ENCODE measurements around the gene ANXA4. TPM values are rescaled to one million over a fixed set of nuclear protein-coding genes. Genes with fewer than 3 reads are reported as not detected.

ANXA4 gene
- total RNA-seq, 1 donor from 2014 or later = 63.6 TPM

DNA sequence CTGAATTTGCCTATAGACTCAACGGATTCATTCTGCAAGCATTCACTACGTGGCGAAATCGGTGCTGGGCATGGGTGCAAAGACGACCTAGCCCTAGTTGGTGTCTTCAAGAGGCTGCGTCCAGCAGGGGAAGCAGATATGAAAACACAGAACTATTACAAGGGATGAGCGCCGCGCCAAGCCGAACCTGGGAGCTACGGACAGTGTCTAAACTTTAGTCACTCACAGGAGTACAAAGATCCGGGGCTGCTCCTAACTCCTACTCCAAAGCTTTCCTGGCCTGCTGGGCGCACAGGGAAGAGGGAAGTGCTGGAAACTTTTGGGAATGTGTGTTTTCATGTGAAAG, 732 bp upstream of the ANXA4 start:
- DNase-seq (ENCODE audit: extremely low spot score in 2 of 2) = no peak
- H3K9me3 ChIP-seq = no peaks in the 10 kb centered on the region
- H3K27ac ChIP-seq = peak overlapping the region; percentile 99
- peaks cover 43% of the 10 kb centered on the region for H3K4me1 ChIP-seq
- H3K4me3 ChIP-seq = peak overlapping the region; percentile 73 to 100
- intact Hi-C loops (cut with DNase I) = loop anchor here (10.0 kb wide), 1 partner anchor 54 kb away; no protein-coding TSS in a partner anchor
- no peaks in the 10 kb centered on the region for H3K36me3 ChIP-seq
- no peaks in the 10 kb centered on the region for H3K27me3 ChIP-seq
- no peak for TF ChIP-seq POLR2A (IDR thresholded peaks at IDR 0.05)
- no peak for TF ChIP-seq POLR2AphosphoS5 (IDR thresholded peaks at IDR 0.05; ENCODE audit: insufficient read depth in 1 of 2, low read depth in 1 of 2)
- TF ChIP-seq, protein P1, sequence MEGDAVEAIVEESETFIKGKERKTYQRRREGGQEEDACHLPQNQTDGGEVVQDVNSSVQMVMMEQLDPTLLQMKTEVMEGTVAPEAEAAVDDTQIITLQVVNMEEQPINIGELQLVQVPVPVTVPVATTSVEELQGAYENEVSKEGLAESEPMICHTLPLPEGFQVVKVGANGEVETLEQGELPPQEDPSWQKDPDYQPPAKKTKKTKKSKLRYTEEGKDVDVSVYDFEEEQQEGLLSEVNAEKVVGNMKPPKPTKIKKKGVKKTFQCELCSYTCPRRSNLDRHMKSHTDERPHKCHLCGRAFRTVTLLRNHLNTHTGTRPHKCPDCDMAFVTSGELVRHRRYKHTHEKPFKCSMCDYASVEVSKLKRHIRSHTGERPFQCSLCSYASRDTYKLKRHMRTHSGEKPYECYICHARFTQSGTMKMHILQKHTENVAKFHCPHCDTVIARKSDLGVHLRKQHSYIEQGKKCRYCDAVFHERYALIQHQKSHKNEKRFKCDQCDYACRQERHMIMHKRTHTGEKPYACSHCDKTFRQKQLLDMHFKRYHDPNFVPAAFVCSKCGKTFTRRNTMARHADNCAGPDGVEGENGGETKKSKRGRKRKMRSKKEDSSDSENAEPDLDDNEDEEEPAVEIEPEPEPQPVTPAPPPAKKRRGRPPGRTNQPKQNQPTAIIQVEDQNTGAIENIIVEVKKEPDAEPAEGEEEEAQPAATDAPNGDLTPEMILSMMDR (IDR thresholded peaks at IDR 0.05) = peak in 2 of 3 experiments; percentile 12 to 22

DNA sequence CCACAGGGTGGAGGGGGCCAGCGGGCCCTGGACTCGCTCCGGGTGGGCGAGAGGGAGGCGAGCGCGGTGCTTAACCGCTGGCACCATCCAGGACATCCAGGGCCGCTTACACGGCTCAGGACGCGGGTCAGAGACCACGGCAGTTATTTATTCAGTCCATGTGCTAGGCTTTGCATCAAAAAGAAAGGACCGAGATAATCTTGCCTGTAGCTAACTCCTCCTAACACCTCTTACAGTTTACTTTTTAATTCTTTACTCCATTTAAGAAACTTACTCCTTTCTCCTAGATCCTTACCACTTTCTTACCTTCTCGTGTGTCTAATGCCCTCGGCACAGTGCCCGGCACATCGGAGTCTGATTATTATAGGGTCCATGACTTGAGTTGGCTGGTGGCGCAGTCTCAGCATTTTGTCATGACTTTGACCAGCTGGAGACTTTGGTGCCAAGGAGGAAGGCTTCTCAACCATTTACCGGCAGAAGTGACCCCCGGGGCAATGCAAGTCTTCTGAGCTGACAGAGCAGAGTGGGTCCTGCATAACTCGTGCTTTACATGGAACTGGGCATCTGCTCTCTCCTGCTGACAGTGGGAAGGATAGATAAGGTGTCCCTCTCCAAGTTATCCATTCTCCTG, 503 bp downstream of the ANXA4 start:
- Histone ChIP-seq H3K4me3 (peak overlapping the region; percentile 73 to 100), H3K27me3 (no peaks in the 10 kb centered on the region), H3K36me3 (no peaks in the 10 kb centered on the region), H3K27ac (peak overlapping the region; percentile 99), H3K9me3 (no peaks in the 10 kb centered on the region), H3K4me1 (peaks cover 44% of the 10 kb centered on the region)
- intact Hi-C loops (cut with DNase I) = loop anchor here (10.0 kb wide), 1 partner anchor 52 kb away; no protein-coding TSS in a partner anchor
- DNase-seq (ENCODE audit: extremely low spot score in 2 of 2) = no peak
- TF ChIP-seq, protein P1 (IDR thresholded peaks at IDR 0.05) = no peak
- TF ChIP-seq POLR2AphosphoS5 (IDR thresholded peaks at IDR 0.05; ENCODE audit: insufficient read depth in 1 of 2, low read depth in 1 of 2) (no peak), POLR2A (IDR thresholded peaks at IDR 0.05) (no peak)

DNA sequence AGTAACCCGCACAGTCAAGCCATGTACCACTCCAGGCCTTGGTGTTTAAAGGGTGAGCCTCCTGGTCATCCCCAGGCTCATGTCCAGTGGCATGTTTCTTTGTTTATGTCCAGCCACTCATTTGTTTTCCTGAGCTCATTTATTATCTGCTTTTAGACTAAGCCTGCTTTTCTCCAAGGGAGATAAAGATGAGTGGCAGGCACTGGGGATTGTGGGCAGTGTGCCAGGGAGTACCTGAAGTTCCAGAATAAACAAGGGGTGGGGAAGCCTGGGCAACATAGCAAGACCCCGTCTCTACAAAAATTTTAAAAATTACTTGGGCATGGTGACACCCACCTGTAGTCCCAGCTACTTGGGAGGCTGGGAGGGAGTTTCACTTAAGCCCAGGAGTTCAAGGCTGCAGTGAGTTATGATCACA, 1.9 kb downstream of the ANXA4 start:
- H3K4me3 ChIP-seq = no peak overlapping the region
- peaks cover 44% of the 10 kb centered on the region for H3K4me1 ChIP-seq
- no peaks in the 10 kb centered on the region for H3K36me3 ChIP-seq
- no peaks in the 10 kb centered on the region for H3K9me3 ChIP-seq
- peak overlapping the region; percentile 99 for H3K27ac ChIP-seq
- no peak for DNase-seq (ENCODE audit: extremely low spot score in 2 of 2)
- TF ChIP-seq POLR2AphosphoS5 (IDR thresholded peaks at IDR 0.05; ENCODE audit: insufficient read depth in 1 of 2, low read depth in 1 of 2) (no peak), POLR2A (IDR thresholded peaks at IDR 0.05) (no peak)
- TF ChIP-seq, protein P1 (IDR thresholded peaks at IDR 0.05) = no peak
- no peaks in the 10 kb centered on the region for H3K27me3 ChIP-seq
- intact Hi-C loops (cut with DNase I) = loop anchor here (10.0 kb wide), 1 partner anchor 51 kb away; no protein-coding TSS in a partner anchor

DNA sequence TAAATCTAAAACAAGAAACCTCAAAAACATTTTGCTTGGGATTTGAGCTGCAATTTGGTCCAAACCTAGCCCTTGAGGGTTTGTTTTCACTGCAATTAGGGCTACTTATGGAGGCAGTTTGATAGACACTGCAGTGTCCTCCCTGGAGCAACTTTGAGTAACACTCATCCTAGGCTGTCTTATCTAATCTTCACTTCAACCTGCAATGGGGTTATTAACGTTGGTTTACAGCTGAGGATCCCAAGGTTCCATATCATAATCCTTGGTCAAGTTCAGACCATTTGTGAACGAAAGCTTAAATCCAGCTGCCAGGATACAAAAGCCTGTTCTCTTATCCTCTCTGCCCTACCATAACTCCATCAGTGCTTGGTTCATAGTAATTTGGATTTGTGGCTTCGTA, 2.5 kb downstream of the ANXA4 start:
- H3K27ac ChIP-seq = peak overlapping the region; percentile 99
- H3K4me3 ChIP-seq = no peak overlapping the region
- DNase-seq (ENCODE audit: extremely low spot score in 2 of 2) = no peak
- H3K4me1 ChIP-seq = peaks cover 44% of the 10 kb centered on the region
- no peak for TF ChIP-seq POLR2A (IDR thresholded peaks at IDR 0.05)
- TF ChIP-seq, protein P1 (IDR thresholded peaks at IDR 0.05) = no peak
- TF ChIP-seq POLR2AphosphoS5 (IDR thresholded peaks at IDR 0.05; ENCODE audit: insufficient read depth in 1 of 2, low read depth in 1 of 2) = no peak
- H3K27me3 ChIP-seq = no peaks in the 10 kb centered on the region
- H3K9me3 ChIP-seq = no peaks in the 10 kb centered on the region
- intact Hi-C loops (cut with DNase I) = loop anchor here (10.0 kb wide), 1 partner anchor 50 kb away; no protein-coding TSS in a partner anchor
- no peaks in the 10 kb centered on the region for H3K36me3 ChIP-seq

DNA sequence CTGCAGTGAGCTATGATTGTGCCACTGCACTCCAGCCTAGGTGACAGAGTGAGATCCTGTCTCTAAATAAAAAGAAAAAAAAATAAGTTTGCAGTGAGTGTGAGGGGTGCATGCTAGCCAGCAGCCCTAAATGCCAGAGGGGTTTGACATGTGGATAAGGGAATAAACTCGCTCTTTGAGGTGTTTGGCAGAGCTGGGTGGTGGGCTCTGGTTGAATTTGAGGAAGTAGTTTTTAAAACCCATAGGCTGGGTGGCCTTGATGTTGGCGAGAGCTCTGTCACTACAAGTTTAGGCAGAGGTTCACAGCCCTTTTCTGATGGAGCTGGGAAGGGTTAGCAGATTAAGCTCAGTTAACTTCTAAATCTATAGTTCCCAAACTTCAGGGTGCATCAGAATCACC, 3.1 kb downstream of the ANXA4 start:
- Histone ChIP-seq H3K27ac (peak overlapping the region; percentile 99), H3K36me3 (no peaks in the 10 kb centered on the region), H3K27me3 (no peaks in the 10 kb centered on the region), H3K4me3 (no peak overlapping the region), H3K4me1 (peaks cover 44% of the 10 kb centered on the region), H3K9me3 (no peaks in the 10 kb centered on the region)
- no peak for DNase-seq (ENCODE audit: extremely low spot score in 2 of 2)
- TF ChIP-seq POLR2A (IDR thresholded peaks at IDR 0.05) (no peak), POLR2AphosphoS5 (IDR thresholded peaks at IDR 0.05; ENCODE audit: insufficient read depth in 1 of 2, low read depth in 1 of 2) (no peak)
- TF ChIP-seq, protein P1 (IDR thresholded peaks at IDR 0.05) = no peak
- intact Hi-C loops (cut with DNase I) = loop anchor here (10.0 kb wide), 1 partner anchor 50 kb away; no protein-coding TSS in a partner anchor

All from vagina (tissue), 2 donors.